Measurements from ENCODE around the gene EN2.

- TF ChIP-seq POLR2AphosphoS5 (IDR thresholded peaks at IDR 0.05; ENCODE audit: low read depth, low read length) (no peak), TAF1 (IDR thresholded peaks at IDR 0.05; ENCODE audit: borderline replicate concordance, low read depth, low read length) (no peak), POLR2A (IDR thresholded peaks at IDR 0.05; ENCODE audit: low read depth, low read length) (no peak)
Measured at GRCh38 chr7:155466814-155467733, 9.1 kb downstream of the EN2 start.

Data from GM12892 (cell line).